Measurements from ENCODE around the gene ATXN7L3.

ATXN7L3 gene

GRCh38 chr17:44203731-44204440 lies 4.2 kb upstream of the ATXN7L3 start:
- no peaks in the 10 kb centered on the region for H3K9me3 ChIP-seq
- intact Hi-C loops (cut with DNase I; ENCODE audit: low total_unique reads): loop anchor here (10.0 kb wide), 1 partner anchor 301 kb away; the partner anchor contains the start of gene GPATCH8
- peaks cover 20 to 25% (median 23%) of the 10 kb centered on the region in 3 donors for H3K36me3 ChIP-seq
- H3K4me3 ChIP-seq: no peak overlapping the region
- DNase-seq: peak in 1 of 2 donors; percentile 39
- H3K4me1 ChIP-seq: peaks cover 0 to 4% (median 2%) of the 10 kb centered on the region in 4 donors
- TF ChIP-seq CTCF (IDR thresholded peaks at IDR 0.05): peak; percentile 40 to 57
- H3K27ac ChIP-seq: no peak overlapping the region
- no peaks in the 10 kb centered on the region for H3K27me3 ChIP-seq

GRCh38 chr17:44202756-44203155 lies 3.1 kb upstream of the ATXN7L3 start:
- Histone ChIP-seq H3K27ac (no peak overlapping the region), H3K4me1 (peaks cover 0 to 14% (median 11%) of the 10 kb centered on the region in 4 donors), H3K9me3 (no peaks in the 10 kb centered on the region), H3K36me3 (peaks cover 12 to 13% (median 12%) of the 10 kb centered on the region in 3 donors), H3K4me3 (no peak overlapping the region), H3K27me3 (no peaks in the 10 kb centered on the region)
- DNase-seq: no peak
- TF ChIP-seq CTCF (IDR thresholded peaks at IDR 0.05): no peak
- intact Hi-C loops (cut with DNase I; ENCODE audit: low total_unique reads): loop anchor here (10.0 kb wide), 1 partner anchor 302 kb away; the partner anchor contains the start of gene GPATCH8

GRCh38 chr17:44200478-44201155 lies 933 bp upstream of the ATXN7L3 start:
- Histone ChIP-seq H3K9me3 (no peaks in the 10 kb centered on the region), H3K27me3 (no peaks in the 10 kb centered on the region), H3K4me1 (peaks cover 0 to 22% (median 15%) of the 10 kb centered on the region in 4 donors), H3K36me3 (peaks cover 14 to 20% (median 15%) of the 10 kb centered on the region in 3 donors), H3K27ac (peak overlapping the region; percentile 95 to 97), H3K4me3 (peak overlapping the region; percentile 87 to 94)
- TF ChIP-seq CTCF (IDR thresholded peaks at IDR 0.05): no peak
- no peak for DNase-seq
- intact Hi-C loops (cut with DNase I; ENCODE audit: low total_unique reads): loop anchor here (1.0 to 10.0 kb wide), 2 partner anchors 19 to 304 kb away; partner anchors contain the start of genes GPATCH8 and UBTF

- no peak for TF ChIP-seq CTCF (IDR thresholded peaks at IDR 0.05)
- peak overlapping the region; percentile 87 to 94 for H3K4me3 ChIP-seq
- intact Hi-C loops (cut with DNase I; ENCODE audit: low total_unique reads): no loop called here
- peak; percentile 44 to 79 for DNase-seq
- peak overlapping the region; percentile 95 to 97 for H3K27ac ChIP-seq
- peaks cover 0 to 22% (median 15%) of the 10 kb centered on the region in 4 donors for H3K4me1 ChIP-seq
- no peaks in the 10 kb centered on the region for H3K27me3 ChIP-seq
- H3K9me3 ChIP-seq: no peaks in the 10 kb centered on the region
- H3K36me3 ChIP-seq: peaks cover 31 to 37% (median 32%) of the 10 kb centered on the region in 3 donors
Observed at GRCh38 chr17:44198721-44199552, 747 bp downstream of the ATXN7L3 start.
